Measurements from ENCODE around the gene DMC1.
"Not testable (repeated sequence)": the region's sequence is repeated elsewhere in the genome, so short reads cannot be mapped to it uniquely, and the experiment has no call there.

DNA sequence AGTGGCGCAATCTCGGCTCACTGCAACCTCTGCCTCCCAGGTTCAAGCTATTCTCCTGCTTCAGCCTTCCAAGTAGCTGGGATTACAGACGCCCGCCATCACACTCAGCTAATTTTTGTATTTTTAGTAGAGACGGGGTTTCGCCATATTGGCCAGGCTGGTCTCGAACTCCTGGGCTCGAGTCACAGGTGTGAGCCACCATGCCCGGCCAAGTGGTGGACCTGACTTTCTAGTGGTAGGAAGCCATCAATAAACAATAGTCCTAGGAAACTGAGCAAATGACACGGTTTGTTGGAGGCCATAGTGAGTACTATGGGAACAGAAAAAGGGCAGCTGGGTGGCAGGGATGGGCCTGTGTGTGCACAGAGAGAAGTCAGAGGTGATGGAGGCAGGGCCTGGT is 99.8 kb downstream of the DMC1 start:
- TF ChIP-seq, protein P1, sequence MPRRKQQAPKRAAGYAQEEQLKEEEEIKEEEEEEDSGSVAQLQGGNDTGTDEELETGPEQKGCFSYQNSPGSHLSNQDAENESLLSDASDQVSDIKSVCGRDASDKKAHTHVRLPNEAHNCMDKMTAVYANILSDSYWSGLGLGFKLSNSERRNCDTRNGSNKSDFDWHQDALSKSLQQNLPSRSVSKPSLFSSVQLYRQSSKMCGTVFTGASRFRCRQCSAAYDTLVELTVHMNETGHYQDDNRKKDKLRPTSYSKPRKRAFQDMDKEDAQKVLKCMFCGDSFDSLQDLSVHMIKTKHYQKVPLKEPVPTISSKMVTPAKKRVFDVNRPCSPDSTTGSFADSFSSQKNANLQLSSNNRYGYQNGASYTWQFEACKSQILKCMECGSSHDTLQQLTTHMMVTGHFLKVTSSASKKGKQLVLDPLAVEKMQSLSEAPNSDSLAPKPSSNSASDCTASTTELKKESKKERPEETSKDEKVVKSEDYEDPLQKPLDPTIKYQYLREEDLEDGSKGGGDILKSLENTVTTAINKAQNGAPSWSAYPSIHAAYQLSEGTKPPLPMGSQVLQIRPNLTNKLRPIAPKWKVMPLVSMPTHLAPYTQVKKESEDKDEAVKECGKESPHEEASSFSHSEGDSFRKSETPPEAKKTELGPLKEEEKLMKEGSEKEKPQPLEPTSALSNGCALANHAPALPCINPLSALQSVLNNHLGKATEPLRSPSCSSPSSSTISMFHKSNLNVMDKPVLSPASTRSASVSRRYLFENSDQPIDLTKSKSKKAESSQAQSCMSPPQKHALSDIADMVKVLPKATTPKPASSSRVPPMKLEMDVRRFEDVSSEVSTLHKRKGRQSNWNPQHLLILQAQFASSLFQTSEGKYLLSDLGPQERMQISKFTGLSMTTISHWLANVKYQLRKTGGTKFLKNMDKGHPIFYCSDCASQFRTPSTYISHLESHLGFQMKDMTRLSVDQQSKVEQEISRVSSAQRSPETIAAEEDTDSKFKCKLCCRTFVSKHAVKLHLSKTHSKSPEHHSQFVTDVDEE (CRISPR knock-in tag; IDR thresholded peaks at IDR 0.05) = not testable (repeated sequence)
- TF ChIP-seq ZC3H10 (CRISPR knock-in tag; IDR thresholded peaks at IDR 0.05); CSDC2 (CRISPR knock-in tag; IDR thresholded peaks at IDR 0.05); PPARA (CRISPR knock-in tag; IDR thresholded peaks at IDR 0.05; ENCODE audit: borderline replicate concordance); ZNF565 (CRISPR knock-in tag; conservative IDR thresholded peaks at IDR 0.05; ENCODE audit: low read depth); BACH2 (CRISPR knock-in tag; IDR thresholded peaks at IDR 0.05; ENCODE audit: borderline replicate concordance); SNAI2 (CRISPR knock-in tag; IDR thresholded peaks at IDR 0.05); ZNF70 (CRISPR knock-in tag; IDR thresholded peaks at IDR 0.05); ZNF8 (CRISPR knock-in tag; IDR thresholded peaks at IDR 0.05); ISL1 (CRISPR knock-in tag; IDR thresholded peaks at IDR 0.05): not testable (repeated sequence)
- TF ChIP-seq, protein P2, sequence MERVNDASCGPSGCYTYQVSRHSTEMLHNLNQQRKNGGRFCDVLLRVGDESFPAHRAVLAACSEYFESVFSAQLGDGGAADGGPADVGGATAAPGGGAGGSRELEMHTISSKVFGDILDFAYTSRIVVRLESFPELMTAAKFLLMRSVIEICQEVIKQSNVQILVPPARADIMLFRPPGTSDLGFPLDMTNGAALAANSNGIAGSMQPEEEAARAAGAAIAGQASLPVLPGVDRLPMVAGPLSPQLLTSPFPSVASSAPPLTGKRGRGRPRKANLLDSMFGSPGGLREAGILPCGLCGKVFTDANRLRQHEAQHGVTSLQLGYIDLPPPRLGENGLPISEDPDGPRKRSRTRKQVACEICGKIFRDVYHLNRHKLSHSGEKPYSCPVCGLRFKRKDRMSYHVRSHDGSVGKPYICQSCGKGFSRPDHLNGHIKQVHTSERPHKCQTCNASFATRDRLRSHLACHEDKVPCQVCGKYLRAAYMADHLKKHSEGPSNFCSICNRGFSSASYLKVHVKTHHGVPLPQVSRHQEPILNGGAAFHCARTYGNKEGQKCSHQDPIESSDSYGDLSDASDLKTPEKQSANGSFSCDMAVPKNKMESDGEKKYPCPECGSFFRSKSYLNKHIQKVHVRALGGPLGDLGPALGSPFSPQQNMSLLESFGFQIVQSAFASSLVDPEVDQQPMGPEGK (CRISPR knock-in tag; IDR thresholded peaks at IDR 0.05; ENCODE audit: borderline replicate concordance) = not testable (repeated sequence)
